Measurements from ENCODE around the gene PHC2.

Gene PHC2

GRCh38 chr1:33364565-33364918 is 66.4 kb downstream of the PHC2 start:
- peaks cover 2% of the 10 kb centered on the region for H3K4me1 ChIP-seq (ENCODE audit: control insufficient read depth, insufficient read depth, low read length, poor library complexity, severe bottlenecking)
- DNase-seq = no peak
- no peaks in the 10 kb centered on the region for H3K27me3 ChIP-seq (replicated peaks; ENCODE audit: control insufficient read depth, insufficient read depth, low read length, poor library complexity, severe bottlenecking)
- no peaks in the 10 kb centered on the region for H3K36me3 ChIP-seq (ENCODE audit: control insufficient read depth, insufficient read depth, low read length)
- no peak overlapping the region for H3K27ac ChIP-seq (ENCODE audit: insufficient read depth, low read length, poor library complexity, severe bottlenecking)
- H3K4me3 ChIP-seq (ENCODE audit: insufficient read depth, low read depth, low read length, poor library complexity, severe bottlenecking) = no peak overlapping the region
- no peaks in the 10 kb centered on the region for H3K9me3 ChIP-seq (ENCODE audit: control insufficient read depth, low read length)

- H3K27me3 ChIP-seq (replicated peaks; ENCODE audit: control insufficient read depth, insufficient read depth, low read length, poor library complexity, severe bottlenecking) = no peaks in the 10 kb centered on the region
- H3K4me1 ChIP-seq (ENCODE audit: control insufficient read depth, insufficient read depth, low read length, poor library complexity, severe bottlenecking) = peaks cover 2% of the 10 kb centered on the region
- H3K36me3 ChIP-seq (ENCODE audit: control insufficient read depth, insufficient read depth, low read length) = no peaks in the 10 kb centered on the region
- H3K27ac ChIP-seq (ENCODE audit: insufficient read depth, low read length, poor library complexity, severe bottlenecking) = no peak overlapping the region
- no peak overlapping the region for H3K4me3 ChIP-seq (ENCODE audit: insufficient read depth, low read depth, low read length, poor library complexity, severe bottlenecking)
- DNase-seq = no peak
- no peaks in the 10 kb centered on the region for H3K9me3 ChIP-seq (ENCODE audit: control insufficient read depth, low read length)
These were observed 67.4 kb downstream of the PHC2 start for GRCh38 chr1:33363470-33363861.

GRCh38 chr1:33363021-33363420 is 67.9 kb downstream of the PHC2 start:
- no peaks in the 10 kb centered on the region for H3K27me3 ChIP-seq (replicated peaks; ENCODE audit: control insufficient read depth, insufficient read depth, low read length, poor library complexity, severe bottlenecking)
- peaks cover 2% of the 10 kb centered on the region for H3K4me1 ChIP-seq (ENCODE audit: control insufficient read depth, insufficient read depth, low read length, poor library complexity, severe bottlenecking)
- DNase-seq = no peak
- H3K9me3 ChIP-seq (ENCODE audit: control insufficient read depth, low read length) = no peaks in the 10 kb centered on the region
- H3K4me3 ChIP-seq (ENCODE audit: insufficient read depth, low read depth, low read length, poor library complexity, severe bottlenecking) = no peak overlapping the region
- H3K27ac ChIP-seq (ENCODE audit: insufficient read depth, low read length, poor library complexity, severe bottlenecking) = no peak overlapping the region
- no peaks in the 10 kb centered on the region for H3K36me3 ChIP-seq (ENCODE audit: control insufficient read depth, insufficient read depth, low read length)

- no peak for DNase-seq
- no peak overlapping the region for H3K27ac ChIP-seq (ENCODE audit: insufficient read depth, low read length, poor library complexity, severe bottlenecking)
- no peaks in the 10 kb centered on the region for H3K27me3 ChIP-seq (replicated peaks; ENCODE audit: control insufficient read depth, insufficient read depth, low read length, poor library complexity, severe bottlenecking)
- no peaks in the 10 kb centered on the region for H3K9me3 ChIP-seq (ENCODE audit: control insufficient read depth, low read length)
- no peak overlapping the region for H3K4me3 ChIP-seq (ENCODE audit: insufficient read depth, low read depth, low read length, poor library complexity, severe bottlenecking)
- no peaks in the 10 kb centered on the region for H3K4me1 ChIP-seq (ENCODE audit: control insufficient read depth, insufficient read depth, low read length, poor library complexity, severe bottlenecking)
- no peaks in the 10 kb centered on the region for H3K36me3 ChIP-seq (ENCODE audit: control insufficient read depth, insufficient read depth, low read length)
These were observed 69.2 kb downstream of the PHC2 start for GRCh38 chr1:33361532-33362235.

GRCh38 chr1:33360367-33360766 is 70.5 kb downstream of the PHC2 start:
- Histone ChIP-seq H3K4me3 (ENCODE audit: insufficient read depth, low read depth, low read length, poor library complexity, severe bottlenecking) (no peak overlapping the region), H3K27me3 (replicated peaks; ENCODE audit: control insufficient read depth, insufficient read depth, low read length, poor library complexity, severe bottlenecking) (no peaks in the 10 kb centered on the region), H3K36me3 (ENCODE audit: control insufficient read depth, insufficient read depth, low read length) (no peaks in the 10 kb centered on the region), H3K9me3 (ENCODE audit: control insufficient read depth, low read length) (no peaks in the 10 kb centered on the region), H3K4me1 (ENCODE audit: control insufficient read depth, insufficient read depth, low read length, poor library complexity, severe bottlenecking) (no peaks in the 10 kb centered on the region), H3K27ac (ENCODE audit: insufficient read depth, low read length, poor library complexity, severe bottlenecking) (no peak overlapping the region)
- no peak for DNase-seq

- Histone ChIP-seq H3K27ac (ENCODE audit: insufficient read depth, low read length, poor library complexity, severe bottlenecking) (no peak overlapping the region), H3K36me3 (ENCODE audit: control insufficient read depth, insufficient read depth, low read length) (no peaks in the 10 kb centered on the region)
- DNase-seq = no peak
These were observed 71.0 kb downstream of the PHC2 start for GRCh38 chr1:33359931-33360330.

GRCh38 chr1:33358795-33359503 is 71.9 kb downstream of the PHC2 start:
- DNase-seq = no peak
- no peak overlapping the region for H3K4me3 ChIP-seq (ENCODE audit: insufficient read depth, low read depth, low read length, poor library complexity, severe bottlenecking)
- no peak overlapping the region for H3K27ac ChIP-seq (ENCODE audit: insufficient read depth, low read length, poor library complexity, severe bottlenecking)
- H3K9me3 ChIP-seq (ENCODE audit: control insufficient read depth, low read length) = no peaks in the 10 kb centered on the region
- H3K36me3 ChIP-seq (ENCODE audit: control insufficient read depth, insufficient read depth, low read length) = no peaks in the 10 kb centered on the region
- H3K27me3 ChIP-seq (replicated peaks; ENCODE audit: control insufficient read depth, insufficient read depth, low read length, poor library complexity, severe bottlenecking) = no peaks in the 10 kb centered on the region
- H3K4me1 ChIP-seq (ENCODE audit: control insufficient read depth, insufficient read depth, low read length, poor library complexity, severe bottlenecking) = no peaks in the 10 kb centered on the region

More at GRCh38 chr1:33359931-33360330, 71.0 kb downstream of the PHC2 start:
- Histone ChIP-seq H3K9me3 (ENCODE audit: control insufficient read depth, low read length) (no peaks in the 10 kb centered on the region), H3K4me1 (ENCODE audit: control insufficient read depth, insufficient read depth, low read length, poor library complexity, severe bottlenecking) (no peaks in the 10 kb centered on the region), H3K4me3 (ENCODE audit: insufficient read depth, low read depth, low read length, poor library complexity, severe bottlenecking) (no peak overlapping the region), H3K27me3 (replicated peaks; ENCODE audit: control insufficient read depth, insufficient read depth, low read length, poor library complexity, severe bottlenecking) (no peaks in the 10 kb centered on the region)

- no peaks in the 10 kb centered on the region for H3K4me1 ChIP-seq (ENCODE audit: control insufficient read depth, insufficient read depth, low read length, poor library complexity, severe bottlenecking)
- no peaks in the 10 kb centered on the region for H3K9me3 ChIP-seq (ENCODE audit: control insufficient read depth, low read length)
- no peaks in the 10 kb centered on the region for H3K36me3 ChIP-seq (ENCODE audit: control insufficient read depth, insufficient read depth, low read length)
- H3K27ac ChIP-seq (ENCODE audit: insufficient read depth, low read length, poor library complexity, severe bottlenecking) = no peak overlapping the region
- no peaks in the 10 kb centered on the region for H3K27me3 ChIP-seq (replicated peaks; ENCODE audit: control insufficient read depth, insufficient read depth, low read length, poor library complexity, severe bottlenecking)
- DNase-seq = no peak
- no peak overlapping the region for H3K4me3 ChIP-seq (ENCODE audit: insufficient read depth, low read depth, low read length, poor library complexity, severe bottlenecking)
These were observed 72.6 kb downstream of the PHC2 start for GRCh38 chr1:33358114-33358794.

GRCh38 chr1:33357099-33357498 is 73.8 kb downstream of the PHC2 start:
- H3K4me1 ChIP-seq (ENCODE audit: control insufficient read depth, insufficient read depth, low read length, poor library complexity, severe bottlenecking) = no peaks in the 10 kb centered on the region
- H3K9me3 ChIP-seq (ENCODE audit: control insufficient read depth, low read length) = no peaks in the 10 kb centered on the region
- no peaks in the 10 kb centered on the region for H3K27me3 ChIP-seq (replicated peaks; ENCODE audit: control insufficient read depth, insufficient read depth, low read length, poor library complexity, severe bottlenecking)
- no peaks in the 10 kb centered on the region for H3K36me3 ChIP-seq (ENCODE audit: control insufficient read depth, insufficient read depth, low read length)
- DNase-seq = no peak
- H3K4me3 ChIP-seq (ENCODE audit: insufficient read depth, low read depth, low read length, poor library complexity, severe bottlenecking) = no peak overlapping the region
- no peak overlapping the region for H3K27ac ChIP-seq (ENCODE audit: insufficient read depth, low read length, poor library complexity, severe bottlenecking)

GRCh38 chr1:33354707-33355316 is 76.1 kb downstream of the PHC2 start:
- no peak overlapping the region for H3K4me3 ChIP-seq (ENCODE audit: insufficient read depth, low read depth, low read length, poor library complexity, severe bottlenecking)
- no peak for DNase-seq
- peaks cover 4% of the 10 kb centered on the region for H3K4me1 ChIP-seq (ENCODE audit: control insufficient read depth, insufficient read depth, low read length, poor library complexity, severe bottlenecking)
- no peaks in the 10 kb centered on the region for H3K36me3 ChIP-seq (ENCODE audit: control insufficient read depth, insufficient read depth, low read length)
- H3K27ac ChIP-seq (ENCODE audit: insufficient read depth, low read length, poor library complexity, severe bottlenecking) = no peak overlapping the region
- H3K27me3 ChIP-seq (replicated peaks; ENCODE audit: control insufficient read depth, insufficient read depth, low read length, poor library complexity, severe bottlenecking) = no peaks in the 10 kb centered on the region
- H3K9me3 ChIP-seq (ENCODE audit: control insufficient read depth, low read length) = no peaks in the 10 kb centered on the region

All from effector memory CD4-positive, alpha-beta T cell (primary cell).